22Rv1 (cell line): ENCODE measurements around the gene RAP1GAP.

Experiments
- CTCF ChIP-seq: fragments of 450-650 bp; IDR thresholded peaks from 2 replicates; pipeline ENCODE4 v1.5.1; 2017; ENCODE audit warnings: mild to moderate bottlenecking
- ZFX ChIP-seq: fragments of 450-650 bp; IDR thresholded peaks from 2 replicates; pipeline ENCODE4 v1.6.1; 2017; ENCODE audit warnings: antibody characterized with exemption, borderline replicate concordance

GRCh38 chr1:21701401-21701800 is 32.2 kb upstream of the RAP1GAP start:
- TF ChIP-seq CTCF (no peak), ZFX (no peak)
